ENCODE results near the gene ADK. TPM values are rescaled to one million over a fixed set of nuclear protein-coding genes. Genes with fewer than 3 reads are reported as not detected.

The ADK gene
- total and polyA plus RNA-seq, 2 of the 4 experiments (the other 2 are of a cell fraction), result 30.6 to 40.9 TPM

DNA sequence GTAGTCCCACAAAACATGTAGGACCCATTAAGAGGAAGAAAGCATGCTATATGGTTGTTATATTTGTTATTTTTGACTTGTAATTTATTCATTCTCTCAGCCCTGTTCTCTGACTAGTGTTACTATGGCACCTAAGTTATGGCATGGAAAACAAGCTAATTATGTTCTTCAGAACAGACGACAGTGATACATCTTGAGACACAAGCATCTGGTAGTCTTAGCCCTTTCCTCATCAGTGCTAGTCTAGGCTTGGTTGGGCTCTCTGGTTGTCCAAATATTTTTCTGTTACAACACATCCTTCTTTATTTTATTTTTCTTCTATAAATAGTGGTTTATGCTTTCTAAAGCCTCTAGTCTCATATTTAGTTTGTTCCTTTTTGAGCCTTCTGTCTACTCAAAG lies 367.0 kb downstream of the ADK start:
- Histone ChIP-seq H4K20me1 (ENCODE audit: insufficient read depth, low read length) (no peaks in the 10 kb centered on the region), H3K14ac (replicated peaks; ENCODE audit: low read depth, low read length) (no peak overlapping the region), H4K5ac (ENCODE audit: low read depth, low read length) (no peak overlapping the region), H3K4me2 (ENCODE audit: low read depth, low read length) (no peak overlapping the region), H3K4me1 (ENCODE audit: control insufficient read depth, insufficient read depth, low read length) (no peaks in the 10 kb centered on the region), H3K9me3 (ENCODE audit: control insufficient read depth, insufficient read depth, low read length) (peaks cover 7% of the 10 kb centered on the region), H4K8ac (ENCODE audit: low read depth in 2 of 2, low read length in 2 of 2) (no peak overlapping the region), H3K79me1 (ENCODE audit: low read depth in 1 of 2, low read length in 2 of 2) (peaks cover 10 to 19% of the 10 kb centered on the region in 2 experiments; a peak in 3 of 4 replicates), H2BK120ac (ENCODE audit: low read depth, low read length) (no peak overlapping the region), H3K36me3 (ENCODE audit: control insufficient read depth, insufficient read depth, low read length) (no peaks in the 10 kb centered on the region), H3K9me1 (ENCODE audit: insufficient read depth, low read length) (no peaks in the 10 kb centered on the region), H3K27me3 (ENCODE audit: control insufficient read depth, insufficient read depth, low read length) (no peaks in the 10 kb centered on the region), H3K56ac (ENCODE audit: extremely low read depth, insufficient read depth, low read length) (no peak overlapping the region), H3K23ac (ENCODE audit: low read depth, low read length) (no peak overlapping the region), H2BK5ac (ENCODE audit: low read depth, low read length, poor library complexity, severe bottlenecking) (no peak overlapping the region), H2AK9ac (replicated peaks; ENCODE audit: low read depth, low read length, poor library complexity) (no peak overlapping the region), H3K4ac (ENCODE audit: low read depth, low read length) (no peak overlapping the region), H3K27ac (ENCODE audit: insufficient read depth, low read length) (no peak overlapping the region), H4K91ac (ENCODE audit: insufficient read depth, low read depth, low read length) (no peak overlapping the region), H2AFZ (replicated peaks; ENCODE audit: low read length, poor library complexity) (no peak overlapping the region), H2BK15ac (ENCODE audit: low read depth, low read length) (no peak overlapping the region), H3K9ac (ENCODE audit: low read depth, low read length) (no peak overlapping the region), H2BK20ac (ENCODE audit: low read depth, low read length) (no peak overlapping the region), H3K18ac (ENCODE audit: low read depth, low read length) (no peak overlapping the region), H2AK5ac (ENCODE audit: low read depth, low read length) (no peak overlapping the region), H3K4me3 (ENCODE audit: insufficient read depth, low read depth, low read length) (no peak overlapping the region)
- DNase-seq (no peak), ATAC-seq (ENCODE audit: low read depth) (no peak)
- intact Hi-C loops (cut with micrococcal nuclease) (no loop called here), in situ Hi-C loops (cut with MboI; ENCODE audit: low sequenced_read_pairs) (no loop called here), dilution Hi-C loops (cut with HindIII; ENCODE audit: low sequenced_read_pairs, unreplicated experiment) (no loop called here)
- no CpG with 5 or more reads among the region's 1 CpG for WGBS, 2 experiments (ENCODE audit: extremely low coverage in 2 of 2, insufficient read length in 1 of 2)
- ChIA-PET CTCF (no interaction called here), POLR2A (ENCODE audit: unreplicated experiment) (no interaction called here)
- BruUV-seq (replicated peaks), result no TSS peak
- TF ChIP-seq RAD21 (IDR thresholded peaks at IDR 0.05; ENCODE audit: low read length) (no peak), RCOR1 (IDR thresholded peaks at IDR 0.05; ENCODE audit: insufficient replicate concordance, low read length) (no peak), MXI1 (IDR thresholded peaks at IDR 0.05; ENCODE audit: borderline replicate concordance, low read depth, low read length) (no peak), MAFK (IDR thresholded peaks at IDR 0.05; ENCODE audit: low read depth, low read length) (no peak), POLR2A (IDR thresholded peaks at IDR 0.05; ENCODE audit: low read depth, low read length) (no peak), CHD1 (IDR thresholded peaks at IDR 0.05; ENCODE audit: low read depth, low read length) (no peak)
- TF ChIP-seq, protein P1, sequence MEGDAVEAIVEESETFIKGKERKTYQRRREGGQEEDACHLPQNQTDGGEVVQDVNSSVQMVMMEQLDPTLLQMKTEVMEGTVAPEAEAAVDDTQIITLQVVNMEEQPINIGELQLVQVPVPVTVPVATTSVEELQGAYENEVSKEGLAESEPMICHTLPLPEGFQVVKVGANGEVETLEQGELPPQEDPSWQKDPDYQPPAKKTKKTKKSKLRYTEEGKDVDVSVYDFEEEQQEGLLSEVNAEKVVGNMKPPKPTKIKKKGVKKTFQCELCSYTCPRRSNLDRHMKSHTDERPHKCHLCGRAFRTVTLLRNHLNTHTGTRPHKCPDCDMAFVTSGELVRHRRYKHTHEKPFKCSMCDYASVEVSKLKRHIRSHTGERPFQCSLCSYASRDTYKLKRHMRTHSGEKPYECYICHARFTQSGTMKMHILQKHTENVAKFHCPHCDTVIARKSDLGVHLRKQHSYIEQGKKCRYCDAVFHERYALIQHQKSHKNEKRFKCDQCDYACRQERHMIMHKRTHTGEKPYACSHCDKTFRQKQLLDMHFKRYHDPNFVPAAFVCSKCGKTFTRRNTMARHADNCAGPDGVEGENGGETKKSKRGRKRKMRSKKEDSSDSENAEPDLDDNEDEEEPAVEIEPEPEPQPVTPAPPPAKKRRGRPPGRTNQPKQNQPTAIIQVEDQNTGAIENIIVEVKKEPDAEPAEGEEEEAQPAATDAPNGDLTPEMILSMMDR (conservative IDR thresholded peaks at IDR 0.05; ENCODE audit: low read depth, low read length), result no peak

Data from IMR-90 (cell line).